ENCODE measurements around the gene CYTH2.
"Not testable (repeated sequence)": the region's sequence is repeated elsewhere in the genome, so short reads cannot be mapped to it uniquely, and the experiment has no call there.

The CYTH2 gene

GRCh38 chr19:48478339-48479256 lies 9.4 kb downstream of the CYTH2 start:
- no peak for DNase-seq

GRCh38 chr19:48479686-48480085 lies 10.5 kb downstream of the CYTH2 start:
- DNase-seq = no peak

GRCh38 chr19:48480183-48480557 lies 11.0 kb downstream of the CYTH2 start:
- no peak for DNase-seq

- DNase-seq = peak; percentile 85
Observed at GRCh38 chr19:48480558-48481500, 11.7 kb downstream of the CYTH2 start.

- DNase-seq = no peak
Observed at GRCh38 chr19:48481846-48482639, 12.9 kb downstream of the CYTH2 start.

GRCh38 chr19:48483301-48483700 lies 14.1 kb downstream of the CYTH2 start:
- DNase-seq = no peak

GRCh38 chr19:48484247-48484893 lies 15.2 kb downstream of the CYTH2 start:
- no peak for DNase-seq

- DNase-seq = no peak
Observed at GRCh38 chr19:48484931-48485612, 15.9 kb downstream of the CYTH2 start.

- DNase-seq = not testable (repeated sequence)
Observed at GRCh38 chr19:48486706-48487105, 17.5 kb downstream of the CYTH2 start.

- no peak for DNase-seq
Observed at GRCh38 chr19:48487544-48487943, 18.4 kb downstream of the CYTH2 start.

- DNase-seq = no peak
Observed at GRCh38 chr19:48487948-48488347, 18.8 kb downstream of the CYTH2 start.

GRCh38 chr19:48488478-48488877 lies 19.3 kb downstream of the CYTH2 start:
- DNase-seq = not testable (repeated sequence)

GRCh38 chr19:48489608-48490216 lies 20.5 kb downstream of the CYTH2 start:
- peak; percentile 93 for DNase-seq

- peak; percentile 82 for DNase-seq
Observed at GRCh38 chr19:48490981-48491792, 22.0 kb downstream of the CYTH2 start.

- DNase-seq = no peak
Observed at GRCh38 chr19:48491793-48492123, 22.6 kb downstream of the CYTH2 start.

GRCh38 chr19:48492925-48493717 lies 24.0 kb downstream of the CYTH2 start:
- peak; percentile 91 for DNase-seq

- no peak for DNase-seq
Observed at GRCh38 chr19:48493718-48494401, 24.7 kb downstream of the CYTH2 start.

GRCh38 chr19:48495396-48495795 lies 26.2 kb downstream of the CYTH2 start:
- DNase-seq = no peak
